Activated CD4-positive, alpha-beta T cell treated with anti-CD3 and anti-CD28 coated beads, Interleukin-10, Interleukin-2, amounts not matched to agents 100 ng/mL and 50 ng/mL, durations not matched to agents 16 hours and 8 hours (primary cell): ENCODE data around the gene ZNF394.

Source experiments
- DNase-seq: peaks from one replicate; pipeline ENCODE4 v3.0.0-alpha.2; 2020

Gene ZNF394

DNA sequence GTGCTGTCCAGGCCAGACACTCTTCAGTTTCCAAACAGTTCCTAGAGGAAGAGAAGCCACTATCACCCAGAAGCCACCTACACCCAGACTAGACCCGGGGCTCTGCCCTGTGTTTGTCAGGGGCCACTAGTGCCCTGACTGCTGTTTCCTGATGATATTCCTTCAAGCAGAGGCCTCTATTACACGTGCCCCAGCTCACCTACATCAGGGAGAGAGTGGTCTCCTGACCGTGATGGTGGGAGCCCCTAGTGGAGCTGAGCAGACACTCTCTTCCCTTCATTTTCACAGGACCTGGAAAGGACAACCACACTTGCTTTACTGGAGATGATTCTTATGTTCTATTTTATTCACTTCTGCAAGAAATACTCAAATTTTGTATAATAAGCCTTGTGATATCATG lies 9.2 kb downstream of the ZNF394 start:
- DNase-seq, result no peak

DNA sequence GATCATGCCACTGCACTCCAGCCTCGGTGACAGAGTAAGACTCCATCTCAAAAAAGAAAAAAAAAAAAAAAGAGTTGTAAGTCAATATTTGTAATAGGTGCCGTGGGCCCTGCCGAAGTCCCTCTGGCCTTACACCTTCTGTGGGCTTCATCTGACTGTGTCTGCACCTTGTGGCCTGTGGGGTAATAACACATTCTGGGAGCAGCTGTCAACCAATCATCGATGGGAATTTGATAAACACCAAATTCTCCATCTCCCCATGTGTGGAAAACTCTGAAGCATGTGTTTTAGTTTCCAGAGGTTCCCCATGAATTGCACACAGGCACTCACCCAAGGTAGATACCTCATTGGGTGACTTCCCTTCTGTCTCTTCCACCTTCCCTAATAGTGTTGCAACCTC lies 10.8 kb downstream of the ZNF394 start:
- no peak for DNase-seq

DNA sequence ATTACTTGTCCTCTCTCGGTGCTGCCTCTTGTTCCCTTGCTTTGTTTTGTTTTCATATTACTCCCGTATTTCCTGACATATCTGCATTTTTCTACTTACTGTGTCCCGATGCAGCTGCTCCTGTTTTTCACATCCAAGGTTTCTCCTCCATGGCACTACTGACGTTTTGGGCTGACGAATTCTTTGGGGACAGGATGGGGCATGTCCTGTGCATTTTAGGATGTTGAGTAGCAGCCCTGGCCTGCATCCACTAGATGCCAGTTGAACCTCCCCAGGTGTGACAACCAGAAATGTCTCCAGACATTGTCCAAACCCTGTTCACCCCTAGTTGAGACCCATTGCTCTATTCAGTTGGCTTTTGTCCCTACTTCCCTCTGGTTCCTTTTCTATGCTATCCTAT lies 15.0 kb downstream of the ZNF394 start:
- DNase-seq, result no peak

DNA sequence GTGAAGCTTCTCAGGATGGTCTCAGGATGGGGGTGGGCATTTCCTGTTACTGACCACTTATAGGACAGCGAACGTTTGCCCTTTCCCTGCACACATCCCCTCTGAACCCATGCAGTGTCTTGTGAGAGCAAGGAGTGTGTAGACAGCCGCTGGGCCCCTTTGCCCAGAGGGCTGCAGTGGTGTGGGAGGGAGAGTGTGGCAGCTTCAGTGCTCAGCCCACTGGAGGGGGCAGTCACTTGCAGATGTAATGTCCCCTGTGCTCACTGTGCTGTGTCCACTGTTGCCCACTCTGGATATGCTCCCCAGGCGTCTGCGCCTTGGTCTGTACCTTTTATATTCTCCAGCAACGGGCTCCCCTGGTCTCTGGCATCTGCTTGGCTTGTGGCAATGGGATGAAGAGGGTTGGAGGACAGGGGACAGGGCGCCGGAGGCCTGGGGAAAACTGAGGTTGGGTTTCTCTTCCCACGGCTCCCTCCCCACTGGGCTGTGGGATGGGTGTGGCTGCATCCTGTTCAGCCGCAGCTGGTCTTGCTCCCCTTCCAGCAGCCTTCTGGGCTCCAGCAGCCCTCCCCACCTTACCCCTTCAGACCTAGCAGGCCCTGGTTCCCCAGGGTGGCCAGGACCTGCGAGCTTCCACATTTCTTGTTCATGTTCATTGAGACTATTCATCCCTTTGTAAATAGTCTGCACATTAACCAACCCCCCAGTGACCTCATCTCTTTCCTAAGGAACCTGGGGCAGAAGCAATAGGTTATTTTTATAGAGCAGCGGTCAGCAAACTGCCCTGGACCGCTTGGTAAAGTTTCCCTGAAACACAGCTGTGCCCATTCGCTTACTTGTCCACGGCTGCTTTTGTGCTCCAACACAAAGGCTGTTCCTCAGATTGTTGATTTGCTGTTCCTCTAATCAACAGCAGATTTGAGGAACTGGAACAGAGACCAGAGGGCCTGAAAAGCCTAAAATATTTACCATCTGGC lies 21.3 kb downstream of the ZNF394 start:
- DNase-seq, result no peak

DNA sequence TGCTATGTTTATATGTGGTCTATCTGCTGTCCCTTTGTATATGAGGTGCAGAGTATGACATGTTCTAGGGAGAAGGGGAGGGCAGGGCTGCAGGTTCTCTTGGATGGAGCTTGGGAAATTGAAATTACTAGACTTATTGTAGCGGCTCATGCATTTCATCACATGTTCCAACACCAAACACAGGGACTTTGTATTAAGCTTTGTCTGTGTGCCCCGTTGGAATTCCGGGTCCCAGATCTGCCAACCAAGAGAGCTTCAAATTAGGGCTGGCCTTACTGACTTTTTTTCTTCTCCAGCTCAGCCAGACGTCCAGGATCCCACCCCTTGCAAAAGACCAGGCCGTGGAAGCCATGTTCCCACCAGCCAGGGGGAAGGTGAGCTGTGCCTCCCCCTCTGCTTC lies 24.0 kb downstream of the ZNF394 start:
- DNase-seq, result no peak

DNA sequence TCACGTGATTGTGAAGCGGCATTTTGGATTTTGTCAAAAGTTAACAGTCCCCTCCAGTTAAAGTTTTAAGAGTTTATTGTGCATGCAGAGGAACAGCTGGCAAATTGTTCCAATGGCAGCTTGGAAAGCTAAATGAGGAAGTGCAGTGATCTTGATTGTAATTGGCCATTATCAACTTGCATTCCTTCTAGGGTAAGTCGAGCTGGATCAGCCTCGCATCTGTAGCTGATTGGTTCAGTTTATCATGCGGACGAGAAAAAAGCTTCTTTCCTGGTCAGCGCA lies 26.8 kb downstream of the ZNF394 start:
- DNase-seq, result peak; percentile 67

DNA sequence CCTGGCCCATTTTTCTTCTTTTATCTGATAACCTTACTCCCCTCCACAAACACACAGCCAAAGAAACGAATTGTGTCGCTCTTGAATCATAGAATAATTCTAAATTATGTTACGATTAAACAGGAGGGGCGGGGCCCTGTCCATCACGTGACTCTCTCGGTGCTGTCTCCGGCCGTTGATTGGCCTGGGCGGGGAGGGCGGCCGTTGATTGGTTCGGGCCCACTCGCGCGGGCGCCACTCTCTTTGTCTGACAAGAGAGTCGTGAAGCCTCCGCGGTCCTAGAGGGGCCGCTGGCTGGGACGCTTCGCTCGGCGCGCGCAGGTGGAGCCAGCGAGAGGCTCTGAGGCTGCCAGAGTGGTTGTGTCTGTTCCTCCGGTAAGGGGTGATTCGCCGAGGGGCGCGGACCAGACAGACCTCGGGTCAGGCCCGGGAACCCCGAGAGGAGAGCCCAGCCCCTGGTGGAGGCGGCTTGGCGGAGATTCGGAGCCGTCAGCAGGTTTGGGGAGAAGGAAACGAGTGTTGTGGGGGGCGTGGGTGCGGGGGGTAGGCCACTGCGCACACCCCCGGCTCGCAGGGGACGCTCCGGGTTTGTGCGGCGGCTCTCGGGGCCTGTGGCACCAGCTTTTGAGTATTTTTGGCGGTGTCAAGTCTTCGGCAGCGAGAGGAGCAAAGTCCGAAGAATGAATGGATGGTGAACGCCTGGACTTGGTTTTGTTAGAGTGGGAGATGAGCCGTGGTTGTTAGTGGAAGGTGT lies 27.3 kb downstream of the ZNF394 start, which contains the start of gene ZNF789:
TSS of gene ZNF789 (plus strand) at position 330 of the 754 bp plus-strand sequence. CDS start 3,567 bp downstream, outside the sequence.
- DNase-seq, result peak; percentile 99

DNA sequence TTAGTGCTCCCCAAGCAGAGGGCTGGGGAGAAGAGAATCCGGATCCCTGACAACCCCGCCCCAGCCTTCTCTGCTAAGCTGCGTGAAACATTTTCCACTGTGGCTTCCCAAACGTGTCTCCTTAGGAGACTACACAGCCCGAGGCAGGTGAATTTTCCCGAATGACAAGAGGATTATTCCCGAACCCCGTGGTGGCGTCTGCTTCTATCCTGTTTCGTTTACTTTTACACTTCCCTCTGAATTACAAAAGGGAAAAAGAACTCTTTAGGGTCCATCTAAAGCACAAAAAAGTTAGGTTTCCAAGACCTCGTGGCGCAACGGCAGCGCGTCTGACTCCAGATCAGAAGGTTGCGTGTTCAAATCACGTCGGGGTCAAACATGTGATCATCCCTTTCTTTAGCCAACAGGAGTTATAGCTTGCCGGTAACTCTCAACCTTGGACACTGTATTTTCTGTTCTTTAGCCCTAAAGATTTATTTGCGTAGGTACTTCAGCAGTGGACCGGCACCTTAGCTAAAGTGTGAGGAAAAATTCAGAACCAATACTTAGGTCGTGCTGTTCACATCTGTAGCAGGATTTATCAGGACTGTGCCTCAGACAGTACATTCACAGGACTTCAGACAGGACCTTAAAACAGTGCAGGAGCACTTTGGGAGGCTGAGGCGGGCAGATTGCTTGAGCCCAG lies 30.6 kb downstream of the ZNF394 start:
- no peak for DNase-seq

DNA sequence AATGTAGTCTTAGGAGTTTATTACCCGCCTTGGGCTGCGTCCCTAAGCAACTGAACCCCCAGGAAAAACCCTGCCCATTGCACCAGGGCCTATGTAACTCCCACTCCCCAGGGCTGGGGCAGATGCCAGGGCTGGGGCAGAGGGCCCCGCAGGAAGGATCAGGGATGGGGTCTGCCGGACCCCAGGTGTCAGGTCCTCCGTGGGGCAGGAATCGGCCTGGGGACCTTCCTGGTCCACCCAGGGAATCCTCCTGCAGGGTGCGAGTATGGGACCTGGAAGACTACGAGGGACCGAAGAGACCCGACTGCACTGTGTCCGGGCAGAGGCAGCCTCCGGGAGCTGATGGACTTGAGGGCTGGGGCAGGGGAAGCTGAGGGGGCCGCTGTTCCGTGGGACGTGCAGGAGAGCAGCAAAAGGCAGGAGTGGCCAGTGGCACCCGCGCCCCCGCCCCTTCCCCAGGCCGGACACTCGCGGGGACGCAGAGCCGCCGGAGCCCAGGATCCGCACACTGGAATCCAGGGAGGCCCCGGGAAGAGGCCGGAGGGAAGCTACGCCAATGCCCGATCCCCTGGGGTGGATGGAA lies 31.7 kb downstream of the ZNF394 start:
- no peak for DNase-seq

DNA sequence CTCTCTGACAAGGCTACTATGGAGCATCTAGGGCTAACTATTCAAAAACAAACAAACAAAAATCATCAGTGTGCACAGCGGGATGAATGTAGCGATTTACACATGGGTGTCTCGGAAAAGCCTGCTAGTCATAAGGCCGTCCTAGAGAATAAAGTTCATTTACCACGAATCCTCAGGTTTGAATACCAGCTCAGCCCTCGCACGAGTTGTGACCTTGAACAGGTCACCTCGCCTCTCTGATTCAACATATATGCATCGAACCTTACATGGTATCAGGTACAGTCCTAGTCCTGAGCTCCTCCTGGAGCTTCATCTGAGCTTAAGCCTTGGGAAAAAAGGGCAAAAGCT lies 34.7 kb downstream of the ZNF394 start:
- DNase-seq, result no peak

DNA sequence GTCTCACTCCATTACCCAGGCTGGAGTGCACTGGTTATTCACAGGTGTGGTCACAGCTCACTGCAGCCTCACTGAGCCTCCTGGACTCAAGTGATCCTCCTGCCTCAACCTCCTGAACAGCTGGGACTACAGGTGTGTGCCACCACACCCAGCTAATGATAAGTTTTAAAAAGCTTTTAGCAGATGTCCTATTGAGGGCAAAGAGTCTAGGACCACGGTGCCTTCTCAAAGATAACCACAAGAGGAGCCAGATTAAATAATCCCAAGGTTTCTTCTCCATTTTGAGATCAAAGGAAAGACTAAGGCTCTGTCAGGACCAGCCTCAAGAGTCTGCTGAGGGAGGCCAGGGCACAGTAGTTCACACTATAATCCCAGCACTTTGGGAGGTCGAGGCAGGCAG lies 38.9 kb downstream of the ZNF394 start:
- no peak for DNase-seq

DNA sequence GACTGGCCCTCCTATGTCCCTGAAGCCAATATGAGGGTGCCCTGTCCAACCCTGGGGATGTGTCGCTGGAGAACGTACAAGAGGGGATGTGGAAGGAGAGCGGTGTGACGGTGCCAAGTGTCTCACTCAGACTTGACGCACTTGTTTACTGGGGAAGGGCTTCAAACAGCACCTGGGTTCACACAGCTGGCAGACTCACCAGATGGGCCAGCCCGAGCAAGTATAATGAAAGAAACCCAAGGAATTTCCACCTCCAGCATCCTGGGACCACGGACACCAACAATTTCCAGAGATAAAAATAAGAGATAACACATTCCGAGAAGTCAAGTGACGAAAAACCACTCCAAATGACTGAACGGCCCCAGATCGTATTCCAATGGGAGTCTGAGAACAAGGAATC lies 39.4 kb downstream of the ZNF394 start:
- DNase-seq, result no peak

DNA sequence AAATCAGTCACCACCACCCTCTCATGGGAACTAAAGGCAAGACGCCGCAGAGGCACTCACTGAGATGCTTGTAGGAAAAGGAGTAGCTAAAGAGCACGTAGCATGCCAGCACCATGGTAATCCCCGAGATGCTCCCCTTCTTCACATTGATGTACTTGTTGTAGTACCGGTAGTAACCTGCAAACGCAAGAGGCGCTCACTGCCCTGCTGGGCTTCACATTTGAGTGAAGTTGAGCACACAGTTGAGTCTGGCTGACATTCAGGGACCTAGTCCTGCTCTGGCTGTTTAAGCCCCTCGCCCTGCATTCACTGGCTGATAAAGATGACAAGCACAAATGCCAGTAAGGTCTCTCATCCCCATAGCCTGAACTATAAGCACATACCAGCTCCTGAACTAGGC lies 41.0 kb downstream of the ZNF394 start:
- peak; percentile 48 for DNase-seq

DNA sequence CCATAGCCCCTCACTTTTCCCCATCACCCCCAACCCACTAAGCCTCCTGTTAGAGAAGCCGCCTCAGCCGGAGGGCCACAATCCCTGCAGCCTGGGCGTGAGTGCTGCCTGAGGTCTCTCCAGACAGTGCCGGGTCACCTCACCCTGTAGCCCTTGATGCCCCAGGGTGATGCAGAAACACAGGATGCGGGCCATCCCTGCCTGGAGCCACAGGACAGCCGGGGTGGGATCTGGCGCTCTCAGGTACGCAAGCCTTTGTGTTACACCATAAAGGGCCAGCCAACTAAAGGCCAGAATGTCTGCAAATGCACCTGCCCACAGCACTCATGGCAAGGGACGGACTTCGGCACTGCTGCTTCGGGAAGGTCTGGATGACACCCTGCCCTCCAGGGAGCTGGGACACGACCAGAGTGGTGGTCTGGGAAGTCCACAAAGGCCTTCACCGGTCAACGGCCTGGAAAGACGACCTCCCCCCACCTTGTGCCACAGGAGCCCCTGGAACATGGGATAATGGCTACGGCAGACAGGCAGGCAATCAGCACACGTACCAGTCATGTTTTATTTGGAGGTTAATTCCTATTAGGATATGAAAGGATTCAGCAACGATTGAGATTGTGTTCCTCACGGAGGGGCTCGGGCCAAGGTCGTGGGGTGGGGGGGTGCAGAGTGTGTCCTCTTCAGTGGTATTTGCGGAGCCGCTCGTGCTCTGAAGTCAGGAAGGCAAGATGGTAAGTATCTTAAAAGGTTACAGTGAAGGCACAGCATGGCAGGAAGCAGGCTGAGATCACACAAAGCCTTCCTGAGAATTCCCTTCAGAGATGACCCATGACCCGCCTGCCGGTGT lies 42.2 kb downstream of the ZNF394 start:
- no peak for DNase-seq

DNA sequence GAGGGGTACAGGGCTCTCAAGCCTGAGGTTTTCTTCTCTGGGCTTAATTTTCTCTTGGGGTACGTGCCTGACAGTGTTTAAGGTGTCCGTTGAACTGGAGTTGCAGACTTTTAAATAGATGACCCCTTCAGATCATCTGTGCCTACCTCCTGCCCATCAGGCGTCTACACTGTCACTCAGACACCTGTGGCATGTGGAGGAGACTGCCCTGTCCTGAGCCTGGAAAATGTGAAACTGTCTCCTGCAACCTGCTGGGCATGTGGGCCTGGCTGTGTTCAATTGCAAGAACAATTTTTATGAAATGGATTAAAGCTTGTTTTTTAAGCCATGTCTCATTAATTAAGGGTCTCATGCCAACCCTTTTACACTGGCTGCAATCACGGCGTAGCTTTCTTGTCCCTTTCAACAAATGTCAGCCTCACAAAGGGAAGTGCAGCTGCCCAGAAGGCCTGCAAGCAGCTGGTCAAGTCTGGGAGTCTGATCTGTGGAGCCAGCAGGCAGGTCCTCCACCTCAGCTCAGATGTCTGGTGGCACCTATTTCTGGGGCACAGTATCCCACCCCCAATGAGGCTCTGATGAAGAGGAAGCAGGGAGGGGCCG lies 42.9 kb downstream of the ZNF394 start:
- no peak for DNase-seq

DNA sequence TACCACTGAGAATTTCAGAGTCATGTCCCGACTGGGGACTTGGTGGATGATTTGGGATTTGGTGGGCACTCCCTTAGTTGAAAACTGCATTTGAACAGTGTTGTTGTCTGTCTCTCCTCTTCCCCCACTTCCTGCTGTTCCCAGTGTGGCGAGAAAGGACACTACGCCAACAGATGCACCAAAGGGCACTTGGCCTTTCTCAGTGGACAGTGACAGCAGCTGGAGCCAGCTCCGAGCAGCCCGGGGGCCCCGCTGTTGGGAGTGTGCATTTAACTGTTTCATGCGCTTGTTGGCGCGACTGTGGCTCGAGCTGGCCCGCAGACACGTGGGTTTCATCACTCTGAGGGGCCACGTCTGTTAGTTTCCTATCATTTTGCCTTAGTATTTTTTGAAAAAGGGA lies 43.8 kb downstream of the ZNF394 start:
- no peak for DNase-seq

DNA sequence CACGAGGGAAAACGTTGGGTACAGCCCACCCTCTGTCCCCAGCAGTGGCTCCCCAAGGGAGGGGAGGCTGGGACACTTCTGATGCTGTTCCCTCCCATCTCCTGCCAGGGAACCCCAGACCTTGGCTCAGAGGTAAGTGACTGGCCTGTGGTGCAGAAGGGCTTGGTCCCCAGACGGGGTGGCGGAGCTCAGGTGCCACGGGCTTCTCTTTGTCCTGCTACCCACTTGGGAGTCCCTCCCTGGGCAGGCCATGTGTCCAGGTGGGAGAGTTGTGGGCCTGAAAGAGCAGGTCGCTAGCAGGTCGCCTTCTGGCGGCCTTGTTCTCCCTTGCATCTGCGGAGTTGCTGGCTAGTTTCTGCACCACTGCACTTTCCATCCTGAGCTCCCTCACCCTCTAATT lies 44.2 kb downstream of the ZNF394 start:
- no peak for DNase-seq

DNA sequence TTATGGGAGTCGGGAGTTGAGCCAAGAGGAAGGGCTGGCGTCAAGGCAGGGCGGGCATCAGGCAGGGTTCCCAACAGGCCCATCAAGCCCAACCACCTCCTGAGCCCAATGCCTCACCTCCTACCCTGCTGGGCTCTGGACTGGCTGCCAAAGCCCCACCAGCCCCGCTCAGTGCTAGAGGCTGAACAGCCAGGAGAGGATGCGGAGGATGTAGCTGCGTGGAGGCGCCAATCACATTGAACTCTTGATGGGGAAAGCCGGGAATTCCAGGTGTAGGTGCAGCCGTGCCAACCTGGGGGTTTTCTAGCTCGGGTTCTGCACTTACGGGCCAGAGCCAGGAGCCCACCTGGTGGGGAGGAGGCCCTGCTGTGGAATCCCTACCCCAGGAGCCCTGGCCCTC lies 47.0 kb downstream of the ZNF394 start:
- DNase-seq, result no peak

DNA sequence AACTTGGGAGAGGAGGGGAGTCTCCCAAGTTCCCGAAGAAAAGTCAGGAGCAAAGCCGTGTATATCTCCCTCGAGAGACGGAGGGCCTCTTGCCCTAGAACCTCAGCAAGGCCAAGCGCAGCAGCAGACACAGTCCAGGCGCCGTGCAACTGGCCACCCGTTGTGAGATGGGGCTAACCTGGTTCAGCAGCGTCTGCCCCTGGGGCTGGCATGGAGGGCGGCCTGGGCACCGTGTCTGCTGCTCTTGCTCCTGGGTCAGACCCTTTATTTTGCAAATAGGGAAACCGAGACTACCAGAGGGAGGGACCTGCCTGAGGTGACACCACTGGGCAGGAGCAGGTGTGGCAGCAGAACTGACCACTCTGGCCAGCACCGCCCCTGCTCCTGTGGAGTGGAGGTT lies 47.5 kb downstream of the ZNF394 start:
- no peak for DNase-seq

DNA sequence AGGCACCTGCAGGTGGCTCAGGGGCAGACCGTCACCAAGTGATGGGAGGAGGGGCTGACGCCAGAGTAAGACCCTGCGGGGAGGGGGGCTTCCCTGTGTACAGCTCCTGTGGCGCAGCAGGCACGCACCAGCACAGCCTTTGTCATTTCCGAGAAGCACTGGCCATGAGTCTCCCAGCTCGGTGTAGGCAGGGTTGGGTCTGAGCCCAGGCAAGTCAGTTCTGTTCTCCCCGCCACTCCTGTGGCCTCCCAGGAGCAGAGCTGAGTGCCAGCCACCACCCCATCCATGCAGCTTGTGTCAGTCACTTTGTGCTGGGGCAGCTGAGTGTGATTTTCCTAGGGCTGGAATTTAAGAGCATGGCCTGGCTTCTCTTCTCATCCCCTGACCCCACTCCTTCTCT lies 48.1 kb downstream of the ZNF394 start:
- DNase-seq, result no peak

DNA sequence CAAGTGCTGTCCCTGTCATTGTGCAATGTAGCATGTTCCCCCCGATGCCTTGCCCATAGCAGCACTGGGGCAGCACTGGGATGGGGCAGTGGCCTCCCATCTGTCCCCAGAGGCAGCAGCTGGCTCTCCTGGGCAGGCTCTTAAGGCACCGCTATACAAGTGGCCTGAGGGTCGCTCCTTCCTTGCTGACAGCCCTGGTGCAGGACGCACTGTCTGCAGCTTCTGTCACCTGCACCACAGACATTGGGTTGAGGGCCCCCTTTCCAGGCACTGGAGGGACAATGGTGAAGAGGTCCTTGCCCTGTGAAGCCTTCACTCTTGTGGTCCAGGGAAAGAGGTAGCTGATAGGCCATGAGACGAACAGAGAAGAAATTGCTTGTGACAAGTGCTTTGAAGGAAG lies 50.8 kb downstream of the ZNF394 start:
- DNase-seq, result no peak

DNA sequence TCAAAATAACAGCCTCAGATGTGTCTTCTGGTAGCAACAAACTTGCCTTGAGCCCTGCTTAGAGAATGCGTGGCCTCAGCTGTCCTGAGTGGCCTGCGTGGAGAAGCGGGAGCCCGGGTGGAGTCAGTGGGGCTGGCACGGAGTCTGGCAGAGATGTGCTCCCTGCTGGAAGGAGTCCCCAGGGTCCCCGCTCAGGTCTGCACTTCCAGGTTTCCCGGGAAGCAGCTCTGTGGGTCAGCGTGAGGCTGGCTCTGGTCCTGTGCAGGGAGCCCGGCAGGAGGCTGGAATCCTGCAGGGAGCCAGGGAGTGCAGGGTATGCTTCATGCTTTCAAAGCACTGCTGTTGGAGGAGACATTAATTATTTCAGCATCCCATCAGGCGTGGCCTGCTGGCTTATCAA lies 51.2 kb downstream of the ZNF394 start:
- DNase-seq, result no peak
